Brain microvascular endothelial cell (primary cell): ENCODE data around the gene HS6ST2.

Experiments
- DNase-seq: peaks from one replicate; pipeline ENCODE4 v3.0.0-alpha.2; 2020
- H3K27ac ChIP-seq: fragments of 250-450 bp; sonication (Bioruptor Pico); 2 replicates; pipeline ENCODE4 v1.5.1; 2020; ENCODE audit warnings: mild to moderate bottlenecking, moderate library complexity
- H3K27me3 ChIP-seq: fragments of 250-450 bp; sonication (Bioruptor Pico); replicated peaks from 2 replicates; pipeline ENCODE4 v1.5.1; 2020; ENCODE audit warnings: mild to moderate bottlenecking
- H3K36me3 ChIP-seq: fragments of 250-450 bp; sonication (Bioruptor Pico); replicated peaks from 2 replicates; pipeline ENCODE4 v1.5.1; 2020; ENCODE audit warnings: mild to moderate bottlenecking
- H3K4me3 ChIP-seq: 2 replicates; pipeline ENCODE4 v1.5.1; 2011; ENCODE audit warnings: low read depth, mild to moderate bottlenecking, control low read depth, low read length, moderate library complexity
- in situ Hi-C: cut with HindIII; loops from 2 replicates; pipeline ENCODE4 v1.10.0; 2017; ENCODE audit warnings: low sequenced_read_pairs, low pct_ligation_motif_present
- TF ChIP-seq, protein P1 (sequence below): IDR thresholded peaks from 2 replicates; pipeline ENCODE4 v1.5.1; 2011; ENCODE audit warnings: low read depth, mild to moderate bottlenecking, moderate library complexity, low read length, control low read depth, inconsistent platforms; ENCODE audit errors: missing control alignments

HS6ST2 gene

DNA sequence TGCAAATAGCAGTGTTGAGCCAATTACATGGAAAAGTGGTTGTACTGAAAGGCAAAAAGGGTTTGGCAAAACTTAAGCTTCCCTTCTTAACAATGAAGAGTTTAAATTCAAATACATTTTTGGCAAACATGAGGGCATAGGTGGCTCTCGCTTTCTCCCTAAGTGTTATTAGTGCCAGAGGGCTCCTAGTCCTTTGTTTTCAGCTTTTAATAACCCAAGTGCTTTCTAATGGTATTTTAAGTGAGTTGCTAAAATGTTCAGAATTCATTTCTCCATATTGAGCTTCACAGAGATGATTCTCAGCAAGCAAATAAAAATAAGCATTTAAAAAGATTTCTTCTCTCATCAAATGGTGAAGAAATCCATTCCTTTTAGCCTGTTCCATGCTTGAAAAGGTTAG lies 123.7 kb downstream of the HS6ST2 start:
- Histone ChIP-seq H3K4me3 (no peak overlapping the region), H3K27me3 (no peaks in the 10 kb centered on the region), H3K27ac (no peak overlapping the region), H3K36me3 (no peaks in the 10 kb centered on the region)
- TF ChIP-seq, protein P1, sequence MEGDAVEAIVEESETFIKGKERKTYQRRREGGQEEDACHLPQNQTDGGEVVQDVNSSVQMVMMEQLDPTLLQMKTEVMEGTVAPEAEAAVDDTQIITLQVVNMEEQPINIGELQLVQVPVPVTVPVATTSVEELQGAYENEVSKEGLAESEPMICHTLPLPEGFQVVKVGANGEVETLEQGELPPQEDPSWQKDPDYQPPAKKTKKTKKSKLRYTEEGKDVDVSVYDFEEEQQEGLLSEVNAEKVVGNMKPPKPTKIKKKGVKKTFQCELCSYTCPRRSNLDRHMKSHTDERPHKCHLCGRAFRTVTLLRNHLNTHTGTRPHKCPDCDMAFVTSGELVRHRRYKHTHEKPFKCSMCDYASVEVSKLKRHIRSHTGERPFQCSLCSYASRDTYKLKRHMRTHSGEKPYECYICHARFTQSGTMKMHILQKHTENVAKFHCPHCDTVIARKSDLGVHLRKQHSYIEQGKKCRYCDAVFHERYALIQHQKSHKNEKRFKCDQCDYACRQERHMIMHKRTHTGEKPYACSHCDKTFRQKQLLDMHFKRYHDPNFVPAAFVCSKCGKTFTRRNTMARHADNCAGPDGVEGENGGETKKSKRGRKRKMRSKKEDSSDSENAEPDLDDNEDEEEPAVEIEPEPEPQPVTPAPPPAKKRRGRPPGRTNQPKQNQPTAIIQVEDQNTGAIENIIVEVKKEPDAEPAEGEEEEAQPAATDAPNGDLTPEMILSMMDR: no peak
- no peak for DNase-seq
- in situ Hi-C loops: no loop called here

DNA sequence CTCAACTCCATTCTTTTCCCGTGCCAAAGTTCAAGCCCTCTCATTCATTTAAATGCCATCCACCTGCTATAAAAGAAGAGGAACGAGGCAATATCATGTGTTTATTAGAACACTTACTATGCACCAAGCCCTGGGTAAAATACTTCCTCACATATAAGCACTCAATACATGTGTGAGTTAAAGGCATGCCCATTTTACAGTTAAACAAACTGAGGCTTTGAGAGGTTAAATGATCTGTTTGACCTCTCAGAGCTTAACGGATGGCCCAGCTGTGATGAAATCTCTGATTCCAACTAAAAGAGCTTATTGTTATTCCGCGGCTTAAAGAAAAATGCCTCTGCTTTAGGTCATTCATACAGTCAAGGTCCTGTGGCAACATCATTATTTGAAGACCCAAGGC lies 124.3 kb downstream of the HS6ST2 start:
- no peak overlapping the region for H3K4me3 ChIP-seq
- no peak overlapping the region for H3K27ac ChIP-seq
- no peak for DNase-seq
- no peaks in the 10 kb centered on the region for H3K36me3 ChIP-seq
- in situ Hi-C loops: no loop called here
- TF ChIP-seq, protein P1: no peak
- H3K27me3 ChIP-seq: no peaks in the 10 kb centered on the region

DNA sequence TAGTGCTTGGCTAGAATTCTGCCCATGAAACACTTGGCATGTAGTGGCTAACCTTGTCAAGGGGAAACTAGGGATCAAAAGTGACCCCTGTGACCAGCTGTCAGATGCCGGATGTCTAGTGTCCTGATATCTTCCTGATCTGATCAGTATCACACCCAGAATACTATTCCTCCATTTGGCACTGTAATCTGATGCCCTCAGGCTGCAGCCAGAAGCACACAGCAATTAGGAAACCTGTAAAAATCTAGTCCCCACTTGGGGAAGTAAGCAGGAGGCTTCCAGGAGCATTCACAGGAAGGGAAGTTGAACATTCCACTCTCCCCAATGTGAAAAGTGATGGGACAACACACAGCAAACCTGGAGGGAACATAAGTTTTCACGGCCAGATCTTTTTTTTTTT lies 125.1 kb downstream of the HS6ST2 start:
- TF ChIP-seq, protein P1: no peak
- no peak for DNase-seq
- Histone ChIP-seq H3K27ac (no peak overlapping the region), H3K27me3 (no peaks in the 10 kb centered on the region), H3K4me3 (no peak overlapping the region), H3K36me3 (no peaks in the 10 kb centered on the region)
- in situ Hi-C loops: no loop called here

DNA sequence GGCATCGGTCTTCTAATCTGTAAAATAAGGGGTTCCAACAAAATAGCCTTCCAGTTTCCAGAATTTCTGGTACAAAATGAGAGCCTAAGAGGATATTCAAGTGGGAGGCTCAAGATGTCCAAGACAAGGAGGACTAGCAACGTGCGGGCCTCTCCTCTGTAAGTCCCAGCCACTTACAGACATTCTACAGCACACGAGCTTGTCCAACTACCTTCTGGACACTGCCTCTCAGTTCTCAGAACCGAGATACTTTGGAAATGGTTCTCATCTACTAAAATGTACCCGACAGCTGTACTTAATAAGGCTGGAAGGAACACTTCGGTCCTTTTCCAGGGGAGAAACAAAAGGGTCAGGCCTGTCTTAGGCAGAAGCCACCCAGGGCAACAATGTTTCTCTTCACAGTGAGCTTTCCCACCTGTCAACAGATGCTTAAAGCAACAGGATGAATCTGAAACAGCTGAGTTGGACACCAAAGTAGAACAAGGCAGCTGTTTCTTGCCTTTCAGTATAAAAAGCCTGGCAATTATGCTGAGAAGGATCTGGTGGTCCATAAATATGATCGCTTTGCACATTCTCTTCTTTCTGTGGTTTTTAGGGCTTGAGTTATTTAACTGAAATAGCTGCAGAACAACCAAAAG lies 127.0 kb downstream of the HS6ST2 start:
- Histone ChIP-seq H3K27me3 (no peaks in the 10 kb centered on the region), H3K27ac (no peak overlapping the region), H3K4me3 (no peak overlapping the region)

DNA sequence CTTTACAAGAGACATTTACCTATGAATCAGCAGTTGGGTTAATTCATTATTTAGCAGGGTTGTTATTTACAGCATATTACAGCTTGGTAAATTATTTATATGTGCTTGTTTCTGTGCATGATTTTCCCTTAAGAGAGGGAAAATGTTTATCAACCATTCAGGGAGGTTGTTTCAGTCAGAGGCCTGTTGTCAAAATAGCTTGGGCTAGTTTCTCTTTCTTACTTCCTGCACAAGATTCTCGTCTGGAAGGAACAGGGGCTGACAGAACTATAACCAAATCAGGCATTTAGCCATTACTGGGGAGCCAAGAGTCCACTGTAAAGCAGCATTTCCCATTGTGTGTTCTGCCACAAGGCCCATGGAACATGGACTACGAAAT lies 135.8 kb downstream of the HS6ST2 start:
- in situ Hi-C loops: no loop called here
- Histone ChIP-seq H3K4me3 (no peak overlapping the region), H3K36me3 (no peaks in the 10 kb centered on the region), H3K27me3 (no peaks in the 10 kb centered on the region), H3K27ac (no peak overlapping the region)
- TF ChIP-seq, protein P1: no peak
- DNase-seq: no peak

More for the DNA sequence above, 127.0 kb downstream of the HS6ST2 start:
- in situ Hi-C loops: no loop called here
- no peak for DNase-seq
- no peaks in the 10 kb centered on the region for H3K36me3 ChIP-seq
- TF ChIP-seq, protein P1: no peak
